GM23248 (cell line): Measurements from ENCODE around the gene HMGXB4. TPM values are rescaled to one million over a fixed set of nuclear protein-coding genes. Genes with fewer than 3 reads are reported as not detected.

ENCODE experiments used
- DNase-seq: peaks from one replicate; pipeline ENCODE4 v3.0.0-alpha.2; 2015
- H2AFZ ChIP-seq: fragments of 200-600 bp; sonication (generic); 2 replicates; pipeline ENCODE4 v1.6.1; 2016; ENCODE audit warnings: antibody characterized with exemption
- H3F3A ChIP-seq: fragments of 200-600 bp; sonication (generic); 2 replicates; pipeline ENCODE4 v1.6.1; 2016; ENCODE audit warnings: mild to moderate bottlenecking, antibody characterized with exemption, mixed run types; ENCODE audit not compliant: insufficient read depth
- H3K27ac ChIP-seq: fragments of 200-600 bp; sonication (generic); 2 replicates; pipeline ENCODE4 v1.5.1; 2016; ENCODE audit warnings: mild to moderate bottlenecking
- H3K27me3 ChIP-seq: fragments of 200-600 bp; sonication (generic); replicated peaks from 2 replicates; pipeline ENCODE4 v1.6.1; 2016; ENCODE audit warnings: mild to moderate bottlenecking; ENCODE audit not compliant: insufficient read depth
- H3K36me3 ChIP-seq: fragments of 200-600 bp; sonication (generic); 2 replicates; pipeline ENCODE4 v1.6.1; 2016; ENCODE audit warnings: low read depth, mild to moderate bottlenecking
- H3K4me1 ChIP-seq: fragments of 200-600 bp; sonication (generic); 2 replicates; pipeline ENCODE4 v1.6.1; 2016; ENCODE audit warnings: mild to moderate bottlenecking; ENCODE audit not compliant: insufficient read depth
- H3K4me2 ChIP-seq: fragments of 200-600 bp; sonication (generic); one replicate; pipeline ENCODE4 v1.6.1; 2016; ENCODE audit warnings: mild to moderate bottlenecking; ENCODE audit not compliant: unreplicated experiment
- H3K4me3 ChIP-seq: fragments of 200-600 bp; sonication (generic); 2 replicates; pipeline ENCODE4 v1.5.1; 2016; ENCODE audit warnings: mild to moderate bottlenecking
- H3K79me2 ChIP-seq: fragments of 200-600 bp; sonication (generic); 2 replicates; pipeline ENCODE4 v1.6.1; 2016; ENCODE audit warnings: mild to moderate bottlenecking; ENCODE audit not compliant: insufficient read depth
- H3K9ac ChIP-seq: fragments of 200-600 bp; sonication (generic); 2 replicates; pipeline ENCODE4 v1.6.1; 2016; ENCODE audit warnings: mild to moderate bottlenecking
- H3K9me2 ChIP-seq: fragments of 200-600 bp; sonication (generic); 2 replicates; pipeline ENCODE4 v1.6.1; 2016; ENCODE audit warnings: mixed run types, mild to moderate bottlenecking, moderate library complexity; ENCODE audit not compliant: insufficient read depth
- H3K9me3 ChIP-seq: fragments of 200-600 bp; sonication (generic); one replicate; pipeline ENCODE4 v1.6.1; 2017; ENCODE audit warnings: low read depth
- H4K20me1 ChIP-seq: fragments of 200-600 bp; sonication (generic); 2 replicates; pipeline ENCODE4 v1.6.0; 2016; ENCODE audit not compliant: insufficient read depth
- EZH2 ChIP-seq: fragments of 200-600 bp; sonication (generic); IDR thresholded peaks from 2 replicates; pipeline ENCODE4 v1.6.1; 2018; ENCODE audit warnings: antibody characterized with exemption, mild to moderate bottlenecking; ENCODE audit not compliant: insufficient read depth, poor library complexity, severe bottlenecking
- EZH2phosphoT487 ChIP-seq: fragments of 200-600 bp; sonication (generic); IDR thresholded peaks from 2 replicates; pipeline ENCODE4 v1.6.1; 2018; ENCODE audit warnings: antibody characterized with exemption, moderate library complexity, mild to moderate bottlenecking, low read depth; ENCODE audit not compliant: insufficient read depth
- WGBS, 2 experiments: methylation state at CpG; one replicate each; pipeline ENCODE4 v1.1.6; 2015 to 2017; ENCODE audit warnings: low lambda C conversion rate in 2 of 2, low coverage in 1 of 2; ENCODE audit errors: missing lambda C conversion rate in 2 of 2; 5-methylcytosine and 5-hydroxymethylcytosine counted together
- in situ Hi-C: fragments of 300-500 bp; cut with MboI; formaldehyde crosslinking; loops from 2 replicates; pipeline ENCODE4 v1.15.0; 2020
- polyA plus RNA-seq: library from polyadenylated mRNA; unstranded; fragments of >200 nt; fragmentation: Nextera tagmentation; extraction: Ambion mirVana; gene quantifications from 2 replicates; pipeline ENCODE4 v1.2.1, GENCODE V29; 2016
- total RNA-seq: library from RNA; depleted of rRNA; stranded (reverse); fragments of >200 nt; shearing (Covaris generic); gene quantifications from 2 replicates; pipeline ENCODE4 v1.2.3, GENCODE V29; 2014

HMGXB4 gene
- total and polyA plus RNA-seq, 2 experiments from 2014 or later: 12.4 to 17.8 TPM

GRCh38 chr22:35324067-35324466 is 66.8 kb downstream of the HMGXB4 start:
- TF ChIP-seq EZH2 (no peak), EZH2phosphoT487 (no peak)
- no peak overlapping the region for H3K27ac ChIP-seq
- in situ Hi-C loops: no loop called here
- H3K4me2 ChIP-seq: no peak overlapping the region
- no peaks in the 10 kb centered on the region for H3K79me2 ChIP-seq
- H3K4me3 ChIP-seq: no peak overlapping the region
- 67 to 74% methylated on average over 5 of the region's 5 CpGs for WGBS, 2 experiments
- no peak overlapping the region for H2AFZ ChIP-seq
- no peaks in the 10 kb centered on the region for H3K9me2 ChIP-seq
- H3K36me3 ChIP-seq: peaks cover 56% of the 10 kb centered on the region; the same call in 1 of the 2 replicates
- peaks cover 2% of the 10 kb centered on the region; the same call in 1 of the 2 replicates for H3F3A ChIP-seq
- no peaks in the 10 kb centered on the region for H3K4me1 ChIP-seq
- H3K9me3 ChIP-seq: no peaks in the 10 kb centered on the region
- DNase-seq: no peak
- H3K27me3 ChIP-seq: no peaks in the 10 kb centered on the region
- no peaks in the 10 kb centered on the region for H4K20me1 ChIP-seq
- H3K9ac ChIP-seq: no peak overlapping the region

- in situ Hi-C loops: no loop called here
- H3K27ac ChIP-seq: no peak overlapping the region
- 82 to 89% methylated on average over 4 of the region's 4 CpGs for WGBS, 2 experiments
Observed at GRCh38 chr22:35324762-35325161, 67.5 kb downstream of the HMGXB4 start.

GRCh38 chr22:35325209-35325608 is 67.9 kb downstream of the HMGXB4 start:
- Histone ChIP-seq H3K79me2 (no peaks in the 10 kb centered on the region), H3K4me3 (no peak overlapping the region), H3K9me2 (no peaks in the 10 kb centered on the region), H4K20me1 (no peaks in the 10 kb centered on the region), H3K9ac (no peak overlapping the region), H3K27ac (no peak overlapping the region), H3K36me3 (peaks cover 65% of the 10 kb centered on the region), H3K4me1 (peaks cover 5% of the 10 kb centered on the region), H3K27me3 (no peaks in the 10 kb centered on the region), H2AFZ (no peak overlapping the region), H3K9me3 (no peaks in the 10 kb centered on the region), H3K4me2 (no peak overlapping the region), H3F3A (peaks cover 11% of the 10 kb centered on the region)
- TF ChIP-seq EZH2phosphoT487 (no peak), EZH2 (no peak)
- in situ Hi-C loops: no loop called here
- WGBS, 2 experiments: 93 to 100% methylated on average over 5 of the region's 5 CpGs
- no peak for DNase-seq

More at GRCh38 chr22:35324762-35325161, 67.5 kb downstream of the HMGXB4 start:
- H4K20me1 ChIP-seq: no peaks in the 10 kb centered on the region
- no peak for DNase-seq
- peaks cover under 1% of the 10 kb centered on the region; the same call in 1 of the 2 replicates for H3K4me1 ChIP-seq
- H3K9me3 ChIP-seq: no peaks in the 10 kb centered on the region
- H3K9me2 ChIP-seq: no peaks in the 10 kb centered on the region
- TF ChIP-seq EZH2 (no peak), EZH2phosphoT487 (no peak)
- H3K4me2 ChIP-seq: no peak overlapping the region
- peaks cover 63% of the 10 kb centered on the region for H3K36me3 ChIP-seq
- no peak overlapping the region for H2AFZ ChIP-seq
- no peaks in the 10 kb centered on the region for H3K27me3 ChIP-seq
- H3K79me2 ChIP-seq: no peaks in the 10 kb centered on the region
- peaks cover 9% of the 10 kb centered on the region for H3F3A ChIP-seq
- H3K4me3 ChIP-seq: no peak overlapping the region
- no peak overlapping the region for H3K9ac ChIP-seq

GRCh38 chr22:35326854-35327562 is 69.7 kb downstream of the HMGXB4 start:
- no peak overlapping the region for H3K4me2 ChIP-seq
- H3K27ac ChIP-seq: no peak overlapping the region
- no peaks in the 10 kb centered on the region for H3K9me2 ChIP-seq
- H2AFZ ChIP-seq: no peak overlapping the region
- in situ Hi-C loops: no loop called here
- no peak for TF ChIP-seq EZH2phosphoT487
- no peak for TF ChIP-seq EZH2
- peaks cover 11% of the 10 kb centered on the region for H3F3A ChIP-seq
- no peaks in the 10 kb centered on the region for H3K79me2 ChIP-seq
- no peak overlapping the region for H3K9ac ChIP-seq
- H3K4me3 ChIP-seq: no peak overlapping the region
- no peaks in the 10 kb centered on the region for H3K9me3 ChIP-seq
- H3K4me1 ChIP-seq: peaks cover 12% of the 10 kb centered on the region
- H3K27me3 ChIP-seq: no peaks in the 10 kb centered on the region
- H4K20me1 ChIP-seq: no peaks in the 10 kb centered on the region
- DNase-seq: no peak
- 88 to 90% methylated on average over 17 of the region's 17 CpGs for WGBS, 2 experiments
- peaks cover 69% of the 10 kb centered on the region for H3K36me3 ChIP-seq
